Astrocyte of the cerebellum (primary cell): ENCODE results near the gene PCDHGA6.
A peak's percentile ranks its signal among the peaks of the same experiment; 100 is the strongest.

Source experiments
- DNase-seq: peaks from one replicate; pipeline ENCODE4 v3.0.0-alpha.2; 2011; ENCODE audit warnings: low read depth
- H3K4me3 ChIP-seq: 2 replicates; pipeline ENCODE4 v1.5.1; 2011; ENCODE audit warnings: mild to moderate bottlenecking, low read depth, low read length, moderate library complexity
- in situ Hi-C: cut with HindIII; loops from 2 replicates; pipeline ENCODE4 v1.10.0; 2017; ENCODE audit warnings: low sequenced_read_pairs
- TF ChIP-seq, protein P1 (sequence below): IDR thresholded peaks from 2 replicates; pipeline ENCODE4 v1.5.1; 2012; ENCODE audit warnings: low read length, low read depth, moderate library complexity, mild to moderate bottlenecking; ENCODE audit errors: missing control alignments

PCDHGA6 gene

DNA sequence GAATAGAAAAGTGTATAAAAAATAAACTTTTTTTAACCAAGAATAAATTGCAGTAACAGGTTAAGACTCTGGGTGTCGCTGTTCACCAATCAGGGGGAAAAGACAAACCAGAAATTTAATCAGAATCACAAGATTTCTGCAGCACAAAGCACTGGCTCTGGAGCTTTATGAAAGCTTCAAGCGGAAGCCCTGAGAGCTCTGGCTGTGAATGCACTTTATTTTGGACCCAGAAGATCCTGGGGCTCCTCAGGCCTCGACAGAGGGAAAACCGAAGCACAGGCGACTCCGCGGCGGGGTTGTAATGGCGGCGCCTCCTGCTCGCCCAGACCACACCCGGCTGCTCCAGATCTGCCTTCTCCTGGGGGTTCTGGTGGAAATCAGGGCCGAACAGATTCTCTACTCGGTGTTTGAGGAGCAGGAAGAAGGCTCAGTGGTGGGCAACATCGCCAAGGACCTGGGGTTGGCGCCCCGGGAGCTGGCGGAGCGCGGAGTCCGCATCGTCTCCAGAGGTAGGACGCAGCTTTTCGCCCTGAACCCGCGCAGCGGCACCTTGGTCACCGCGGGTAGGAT lies 18.7 kb upstream of the PCDHGA6 start, which contains the start of gene PCDHGA4:
PCDHGA4 (plus strand) TSS at position 122 of the 570 bp plus-strand sequence; CDS start at position 209, 87 bp downstream.
- no peak for DNase-seq
- in situ Hi-C loops = no loop called here
- TF ChIP-seq, protein P1, sequence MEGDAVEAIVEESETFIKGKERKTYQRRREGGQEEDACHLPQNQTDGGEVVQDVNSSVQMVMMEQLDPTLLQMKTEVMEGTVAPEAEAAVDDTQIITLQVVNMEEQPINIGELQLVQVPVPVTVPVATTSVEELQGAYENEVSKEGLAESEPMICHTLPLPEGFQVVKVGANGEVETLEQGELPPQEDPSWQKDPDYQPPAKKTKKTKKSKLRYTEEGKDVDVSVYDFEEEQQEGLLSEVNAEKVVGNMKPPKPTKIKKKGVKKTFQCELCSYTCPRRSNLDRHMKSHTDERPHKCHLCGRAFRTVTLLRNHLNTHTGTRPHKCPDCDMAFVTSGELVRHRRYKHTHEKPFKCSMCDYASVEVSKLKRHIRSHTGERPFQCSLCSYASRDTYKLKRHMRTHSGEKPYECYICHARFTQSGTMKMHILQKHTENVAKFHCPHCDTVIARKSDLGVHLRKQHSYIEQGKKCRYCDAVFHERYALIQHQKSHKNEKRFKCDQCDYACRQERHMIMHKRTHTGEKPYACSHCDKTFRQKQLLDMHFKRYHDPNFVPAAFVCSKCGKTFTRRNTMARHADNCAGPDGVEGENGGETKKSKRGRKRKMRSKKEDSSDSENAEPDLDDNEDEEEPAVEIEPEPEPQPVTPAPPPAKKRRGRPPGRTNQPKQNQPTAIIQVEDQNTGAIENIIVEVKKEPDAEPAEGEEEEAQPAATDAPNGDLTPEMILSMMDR = peak; percentile 31
- peak within 1 kb of the TSS; percentile 21 for H3K4me3 ChIP-seq

DNA sequence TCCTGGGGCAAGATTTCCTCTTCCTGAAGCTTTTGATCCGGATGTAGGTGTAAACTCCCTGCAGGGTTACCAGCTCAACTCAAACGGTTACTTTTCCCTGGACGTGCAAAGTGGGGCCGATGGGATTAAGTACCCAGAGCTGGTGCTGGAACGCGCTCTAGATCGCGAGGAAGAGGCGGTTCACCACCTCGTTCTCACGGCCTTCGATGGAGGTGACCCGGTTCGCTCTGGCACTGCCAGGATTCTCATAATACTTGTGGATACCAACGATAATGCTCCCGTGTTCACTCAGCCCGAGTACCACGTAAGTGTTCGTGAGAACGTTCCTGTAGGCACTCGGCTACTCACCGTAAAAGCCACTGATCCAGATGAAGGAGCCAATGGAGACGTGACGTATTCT lies 18.1 kb upstream of the PCDHGA6 start:
- H3K4me3 ChIP-seq = no peak overlapping the region
- in situ Hi-C loops = no loop called here
- DNase-seq = no peak
- TF ChIP-seq, protein P1 = no peak

DNA sequence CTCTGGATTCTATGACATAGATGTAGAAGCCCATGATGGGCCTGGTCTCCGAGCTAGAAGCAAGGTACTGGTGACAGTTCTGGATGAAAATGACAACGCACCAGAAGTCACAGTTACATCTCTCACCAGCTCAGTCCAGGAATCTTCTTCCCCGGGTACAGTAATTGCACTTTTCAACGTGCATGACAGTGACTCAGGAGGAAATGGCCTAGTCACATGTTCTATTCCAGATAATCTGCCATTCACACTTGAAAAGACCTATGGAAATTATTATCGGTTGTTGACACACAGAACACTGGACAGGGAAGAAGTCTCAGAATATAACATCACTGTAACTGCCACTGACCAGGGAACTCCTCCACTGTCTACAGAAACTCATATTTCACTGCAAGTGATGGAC lies 17.6 kb upstream of the PCDHGA6 start:
- DNase-seq = no peak
- H3K4me3 ChIP-seq = no peak overlapping the region
- TF ChIP-seq, protein P1 = no peak
- in situ Hi-C loops = no loop called here

DNA sequence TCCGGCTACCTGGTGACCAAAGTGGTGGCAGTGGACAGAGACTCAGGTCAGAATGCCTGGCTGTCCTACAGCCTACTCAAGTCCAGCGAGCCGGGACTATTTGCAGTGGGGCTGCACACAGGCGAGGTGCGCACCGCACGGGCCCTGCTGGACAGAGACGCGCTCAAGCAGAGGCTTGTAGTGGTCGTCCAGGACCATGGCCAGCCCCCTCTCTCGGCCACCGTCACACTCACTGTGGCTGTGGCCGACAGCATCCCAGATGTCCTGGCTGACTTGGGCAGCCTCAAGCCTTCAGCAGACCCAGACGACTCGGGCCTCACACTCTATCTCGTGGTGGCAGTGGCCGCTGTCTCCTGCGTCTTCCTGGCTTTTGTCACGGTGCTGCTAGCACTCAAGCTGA lies 16.7 kb upstream of the PCDHGA6 start:
- in situ Hi-C loops = no loop called here
- H3K4me3 ChIP-seq = no peak overlapping the region
- no peak for DNase-seq
- TF ChIP-seq, protein P1 = no peak

DNA sequence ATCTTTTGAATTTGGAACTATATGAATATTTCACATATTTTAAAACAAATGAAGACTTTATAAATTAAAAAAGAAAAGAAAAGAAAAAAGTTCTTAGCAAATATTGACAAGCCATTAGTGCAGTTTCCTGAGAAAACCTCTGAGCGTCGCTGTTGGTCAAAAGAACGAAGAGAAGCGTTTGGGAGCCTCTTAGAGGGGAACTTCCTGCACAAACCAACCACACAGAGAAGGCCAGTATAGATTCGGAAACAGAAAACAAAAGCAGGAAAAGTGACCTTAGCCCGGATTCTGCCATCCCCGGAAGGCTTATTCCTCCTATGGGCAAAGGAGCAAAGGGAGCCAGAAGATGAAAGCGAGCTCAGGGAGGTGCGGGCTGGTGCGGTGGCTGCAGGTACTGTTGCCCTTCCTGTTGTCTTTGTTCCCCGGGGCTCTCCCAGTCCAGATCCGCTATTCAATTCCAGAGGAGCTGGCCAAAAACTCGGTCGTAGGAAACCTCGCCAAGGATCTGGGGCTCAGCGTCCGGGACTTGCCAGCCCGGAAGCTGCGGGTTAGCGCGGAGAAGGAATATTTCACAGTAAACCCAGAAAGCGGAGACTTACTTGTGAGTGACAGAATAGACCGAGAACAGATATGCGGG lies 13.8 kb upstream of the PCDHGA6 start, which contains the start of gene PCDHGB2:
PCDHGB2 (plus strand) TSS at position 205 of the 637 bp plus-strand sequence; CDS start at position 347, 142 bp downstream.
- peak within 1 kb of the TSS; percentile 22 for H3K4me3 ChIP-seq
- DNase-seq = no peak

DNA sequence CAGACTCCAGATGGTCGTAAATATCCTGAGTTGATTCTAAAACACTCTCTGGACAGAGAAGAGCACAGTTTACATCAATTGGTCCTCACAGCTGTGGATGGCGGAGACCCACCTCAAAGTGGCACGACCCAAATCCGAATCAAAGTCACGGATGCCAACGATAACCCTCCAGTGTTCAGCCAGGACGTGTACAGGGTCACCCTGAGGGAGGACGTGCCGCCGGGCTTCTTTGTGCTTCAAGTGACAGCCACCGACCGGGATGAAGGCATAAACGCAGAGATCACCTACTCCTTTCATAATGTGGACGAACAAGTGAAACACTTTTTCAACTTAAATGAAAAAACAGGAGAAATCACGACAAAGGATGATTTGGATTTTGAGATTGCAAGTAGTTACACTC lies 13.0 kb upstream of the PCDHGA6 start:
- TF ChIP-seq, protein P1 = no peak
- H3K4me3 ChIP-seq = no peak overlapping the region
- no peak for DNase-seq
- in situ Hi-C loops = no loop called here

More for the DNA sequence above, 13.8 kb upstream of the PCDHGA6 start, which contains the start of gene PCDHGB2:
- TF ChIP-seq, protein P1 = peak; percentile 37
- in situ Hi-C loops = no loop called here
